Limb (tissue), 2 donors: ENCODE data around the gene TAGLN.
"Not testable (repeated sequence)": the region's sequence is repeated elsewhere in the genome, so short reads cannot be mapped to it uniquely, and the experiment has no call there.

Source experiments
- DNase-seq, 2 donors: peaks; one replicate each; pipeline ENCODE4 v3.0.0-alpha.2; 2016; ENCODE audit errors: extremely low spot score in 2 of 2

The TAGLN gene

GRCh38 chr11:117195761-117196160 lies 3.4 kb upstream of the TAGLN start:
- no peak for DNase-seq

- no peak for DNase-seq
Observed at GRCh38 chr11:117197006-117197405, 2.2 kb upstream of the TAGLN start.

GRCh38 chr11:117197516-117198456 lies 1.4 kb upstream of the TAGLN start:
- peak in 1 of 2 donors; percentile 66 for DNase-seq

- DNase-seq: no peak
Observed at GRCh38 chr11:117198613-117199012, 557 bp upstream of the TAGLN start.

- no peak for DNase-seq
Observed at GRCh38 chr11:117199916-117200812, 994 bp downstream of the TAGLN start.

GRCh38 chr11:117200813-117201657 lies 1.9 kb downstream of the TAGLN start:
- no peak for DNase-seq

- DNase-seq: no peak
Observed at GRCh38 chr11:117201658-117202305, 2.6 kb downstream of the TAGLN start.

- DNase-seq: no peak
Observed at GRCh38 chr11:117202386-117203068, 3.4 kb downstream of the TAGLN start.

- no peak for DNase-seq
Observed at GRCh38 chr11:117203069-117203407, 3.9 kb downstream of the TAGLN start.

DNA sequence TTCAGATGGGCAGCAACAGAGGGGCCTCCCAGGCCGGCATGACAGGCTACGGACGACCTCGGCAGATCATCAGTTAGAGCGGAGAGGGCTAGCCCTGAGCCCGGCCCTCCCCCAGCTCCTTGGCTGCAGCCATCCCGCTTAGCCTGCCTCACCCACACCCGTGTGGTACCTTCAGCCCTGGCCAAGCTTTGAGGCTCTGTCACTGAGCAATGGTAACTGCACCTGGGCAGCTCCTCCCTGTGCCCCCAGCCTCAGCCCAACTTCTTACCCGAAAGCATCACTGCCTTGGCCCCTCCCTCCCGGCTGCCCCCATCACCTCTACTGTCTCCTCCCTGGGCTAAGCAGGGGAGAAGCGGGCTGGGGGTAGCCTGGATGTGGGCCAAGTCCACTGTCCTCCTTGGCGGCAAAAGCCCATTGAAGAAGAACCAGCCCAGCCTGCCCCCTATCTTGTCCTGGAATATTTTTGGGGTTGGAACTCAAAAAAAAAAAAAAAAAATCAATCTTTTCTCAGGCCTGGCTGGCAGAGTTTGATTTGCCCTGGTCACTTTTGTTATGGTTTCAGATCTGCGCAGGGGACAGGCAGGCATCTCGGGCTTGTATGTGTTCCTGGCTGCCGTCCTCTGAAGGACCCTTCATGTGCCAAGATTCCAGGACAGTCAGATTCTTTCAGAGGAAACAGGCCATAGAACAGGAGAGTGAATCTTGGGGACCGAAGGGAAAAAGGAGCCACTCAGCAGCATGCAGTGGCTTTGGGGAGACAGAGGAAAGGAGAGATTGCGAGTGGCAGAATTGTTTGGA lies 5.3 kb downstream of the TAGLN start:
- DNase-seq: no peak

GRCh38 chr11:117205211-117205818 lies 6.1 kb downstream of the TAGLN start:
- no peak for DNase-seq

DNA sequence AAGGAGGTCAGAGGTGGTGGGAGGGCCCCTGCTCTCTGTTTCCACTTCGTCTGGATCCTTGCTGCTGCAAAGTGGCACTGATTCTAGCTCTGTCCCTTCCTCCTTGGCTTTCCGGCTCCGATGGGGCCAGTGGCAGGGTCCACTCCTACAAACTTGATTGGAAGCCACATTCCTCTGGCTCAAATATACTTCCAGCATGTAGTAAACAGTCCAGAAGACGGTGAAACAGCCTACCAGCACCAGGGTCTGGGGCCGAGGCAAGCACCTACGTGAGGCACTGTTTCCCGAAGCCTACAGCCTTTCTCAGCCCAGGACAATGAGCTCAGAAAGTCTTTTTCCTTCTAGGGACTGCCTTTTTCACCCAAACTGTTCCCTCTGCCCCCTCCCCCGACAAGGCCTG lies 6.9 kb downstream of the TAGLN start:
- not testable (repeated sequence) for DNase-seq

- DNase-seq: not testable (repeated sequence)
Observed at GRCh38 chr11:117206859-117207258, 7.7 kb downstream of the TAGLN start.

DNA sequence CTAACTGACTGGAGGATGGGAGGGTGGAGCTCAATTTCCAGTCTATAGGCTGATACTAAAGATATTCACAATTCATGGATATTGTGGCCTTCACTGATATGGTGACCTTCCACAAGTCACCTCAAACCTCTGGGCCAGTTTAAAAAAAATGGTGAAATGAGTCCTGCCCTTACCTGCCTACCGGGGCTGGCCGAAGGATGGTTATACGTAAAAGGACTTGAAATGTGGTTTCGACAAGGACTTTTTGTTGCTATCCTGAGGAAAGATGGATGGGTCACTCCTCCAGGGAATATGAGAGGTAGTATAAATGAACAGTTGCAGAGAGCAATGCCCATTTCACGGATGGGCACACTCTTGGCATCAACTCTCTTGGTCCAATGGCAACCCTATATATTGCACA lies 8.3 kb downstream of the TAGLN start:
- DNase-seq: not testable (repeated sequence)

GRCh38 chr11:117208710-117209109 lies 9.5 kb downstream of the TAGLN start:
- DNase-seq: not testable (repeated sequence)

DNA sequence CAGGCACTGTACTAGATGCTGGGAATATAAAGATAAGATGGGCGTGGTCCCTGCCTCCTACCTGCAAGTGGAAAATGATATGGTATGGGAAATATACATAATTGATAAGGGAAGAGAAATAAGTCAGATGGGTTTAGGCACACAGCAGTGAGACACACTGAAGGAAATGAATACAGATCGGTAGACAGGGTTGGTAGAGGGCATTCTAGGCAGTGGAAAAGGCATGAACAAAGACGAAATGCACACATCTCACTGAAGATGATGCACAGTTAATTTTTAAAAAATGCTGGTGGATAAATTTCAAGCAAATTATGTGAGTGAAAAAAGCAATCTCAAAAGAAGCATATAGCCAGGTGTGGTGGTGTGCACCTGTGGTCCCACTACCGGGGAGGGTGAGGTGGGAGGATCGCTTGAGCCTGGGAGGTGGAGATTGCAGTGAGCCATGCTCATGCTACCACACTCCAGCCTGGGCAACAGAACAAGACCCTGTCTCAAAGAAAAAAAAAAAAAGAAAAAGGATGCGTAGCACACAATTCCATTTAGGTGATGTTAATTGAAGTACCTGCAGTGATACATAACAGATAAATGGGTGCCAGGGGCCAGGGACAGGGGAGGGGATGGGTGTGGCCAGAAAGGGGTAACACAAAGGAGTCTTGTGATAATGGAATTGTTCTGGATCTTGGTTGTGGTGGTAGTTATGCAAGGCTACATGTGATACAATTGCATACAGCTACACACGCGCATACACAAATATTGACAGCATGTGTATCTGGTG lies 10.4 kb downstream of the TAGLN start:
- DNase-seq: not testable (repeated sequence)

DNA sequence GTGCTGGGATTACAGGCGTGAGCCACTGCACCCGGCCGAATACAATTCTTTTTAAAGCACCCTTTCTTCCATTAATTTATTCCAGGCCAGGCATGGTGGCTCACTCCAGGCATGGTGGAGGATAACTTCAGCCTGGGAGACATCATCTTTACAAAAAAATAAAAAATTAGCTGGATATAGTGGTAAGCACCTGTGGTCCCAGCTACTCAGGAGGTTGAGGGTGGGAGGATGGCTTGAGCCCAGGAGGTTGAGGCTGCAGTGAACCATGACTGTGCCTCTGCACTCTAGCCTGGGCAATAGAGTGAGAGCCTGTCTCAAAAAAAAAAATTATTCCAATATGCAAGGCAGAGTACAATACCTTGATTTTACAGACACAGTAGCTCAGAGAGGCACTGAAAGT lies 11.4 kb downstream of the TAGLN start:
- DNase-seq: no peak

- no peak for DNase-seq
Observed at GRCh38 chr11:117212697-117213355, 13.7 kb downstream of the TAGLN start.
